DOHH2 (cell line): ENCODE measurements around the gene GRB10.

Experiments used
- H3F3A ChIP-seq: fragments of 200-600 bp; sonication (generic), shearing (Covaris generic); 2 replicates; pipeline ENCODE4 v1.6.0; 2016; ENCODE audit warnings: antibody characterized with exemption, mild to moderate bottlenecking; ENCODE audit not compliant: control insufficient read depth, insufficient read depth
- H3K27ac ChIP-seq: fragments of 200-600 bp; sonication (generic); 2 replicates; pipeline ENCODE4 v1.5.1; 2014; ENCODE audit warnings: low read depth, mild to moderate bottlenecking, low read length, moderate library complexity
- H3K27me3 ChIP-seq: fragments of 200-600 bp; sonication (generic); 2 replicates; pipeline ENCODE4 v1.6.1; 2014; ENCODE audit warnings: mild to moderate bottlenecking, low read length, mixed read lengths; ENCODE audit not compliant: control insufficient read depth
- H3K36me3 ChIP-seq: fragments of 200-600 bp; sonication (generic); 2 replicates; pipeline ENCODE4 v1.6.1; 2014; ENCODE audit warnings: mild to moderate bottlenecking, low read length, moderate library complexity, mixed read lengths; ENCODE audit not compliant: control insufficient read depth
- H3K4me1 ChIP-seq: fragments of 200-600 bp; sonication (generic); 2 replicates; pipeline ENCODE4 v1.6.1; 2014; ENCODE audit warnings: mild to moderate bottlenecking, low read length, mixed read lengths; ENCODE audit not compliant: control insufficient read depth
- H3K4me2 ChIP-seq: fragments of 200-600 bp; sonication (generic); 2 replicates; pipeline ENCODE4 v1.6.0; 2014; ENCODE audit warnings: mild to moderate bottlenecking, low read length, moderate library complexity
- H3K4me3 ChIP-seq: fragments of 200-600 bp; sonication (generic); 2 replicates; pipeline ENCODE4 v1.5.1; 2014; ENCODE audit warnings: mild to moderate bottlenecking, low read length, mixed read lengths
- H3K79me2 ChIP-seq: fragments of 200-600 bp; sonication (generic); 2 replicates; pipeline ENCODE4 v1.6.1; 2014; ENCODE audit warnings: mild to moderate bottlenecking, low read length, mixed read lengths; ENCODE audit not compliant: control insufficient read depth
- H3K9me2 ChIP-seq: fragments of 200-600 bp; sonication (generic); replicated peaks from 2 replicates; pipeline ENCODE4 v1.6.1; 2014; ENCODE audit warnings: mild to moderate bottlenecking, low read length, mixed read lengths; ENCODE audit not compliant: control insufficient read depth
- H3K9me3 ChIP-seq: fragments of 200-600 bp; sonication (generic); 2 replicates; pipeline ENCODE4 v1.6.1; 2014; ENCODE audit warnings: antibody characterized with exemption, low read length, mixed read lengths; ENCODE audit not compliant: control insufficient read depth, insufficient read depth
- H4K20me1 ChIP-seq: fragments of 200-600 bp; sonication (generic); 2 replicates; pipeline ENCODE4 v1.6.0; 2014; ENCODE audit warnings: low read depth, mild to moderate bottlenecking, antibody characterized with exemption, low read length, moderate library complexity; ENCODE audit not compliant: control insufficient read depth, insufficient read depth
- EZH2phosphoT487 ChIP-seq: fragments of 200-600 bp; sonication (generic); IDR thresholded peaks from 2 replicates; pipeline ENCODE4 v1.6.1; 2017; ENCODE audit warnings: borderline replicate concordance, mild to moderate bottlenecking, antibody characterized with exemption, low read length, moderate library complexity, mixed read lengths
- TF ChIP-seq, protein P1 (sequence below): fragments of 200-600 bp; sonication (generic); IDR thresholded peaks from one replicate; pipeline ENCODE4 v1.5.1; 2014; ENCODE audit warnings: antibody characterized with exemption, mild to moderate bottlenecking, low read depth, low read length; ENCODE audit not compliant: poor library complexity, severe bottlenecking

GRB10 gene

DNA sequence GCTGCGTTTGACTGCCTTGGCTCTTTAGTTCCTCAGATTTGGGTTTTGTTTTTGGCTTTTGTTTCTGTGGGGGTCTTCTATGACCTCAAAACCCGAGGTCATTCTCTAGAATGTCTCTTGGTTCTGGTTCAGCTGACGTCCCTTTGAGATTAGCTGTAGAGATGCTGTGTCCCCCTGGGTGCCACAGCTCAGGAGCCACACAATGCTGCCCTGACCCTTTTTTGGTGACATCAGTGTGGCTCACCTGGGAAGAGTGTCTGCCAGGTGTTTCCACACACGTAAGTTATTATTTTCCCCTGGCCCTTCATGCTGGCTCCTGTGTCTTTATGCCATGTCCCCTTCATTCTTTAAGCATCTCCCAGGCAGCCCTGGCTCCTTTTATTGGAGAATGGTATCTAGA lies 127.7 kb downstream of the GRB10 start:
- Histone ChIP-seq H3K9me3 (no peaks in the 10 kb centered on the region), H3K9me2 (no peaks in the 10 kb centered on the region), H4K20me1 (no peaks in the 10 kb centered on the region), H3K4me1 (peaks cover 9% of the 10 kb centered on the region), H3K4me2 (no peak overlapping the region), H3K27me3 (peaks cover 74% of the 10 kb centered on the region), H3K4me3 (no peak overlapping the region), H3K79me2 (no peaks in the 10 kb centered on the region), H3F3A (no peaks in the 10 kb centered on the region), H3K36me3 (no peaks in the 10 kb centered on the region), H3K27ac (no peak overlapping the region)
- TF ChIP-seq EZH2phosphoT487, result no peak
- TF ChIP-seq, protein P1, sequence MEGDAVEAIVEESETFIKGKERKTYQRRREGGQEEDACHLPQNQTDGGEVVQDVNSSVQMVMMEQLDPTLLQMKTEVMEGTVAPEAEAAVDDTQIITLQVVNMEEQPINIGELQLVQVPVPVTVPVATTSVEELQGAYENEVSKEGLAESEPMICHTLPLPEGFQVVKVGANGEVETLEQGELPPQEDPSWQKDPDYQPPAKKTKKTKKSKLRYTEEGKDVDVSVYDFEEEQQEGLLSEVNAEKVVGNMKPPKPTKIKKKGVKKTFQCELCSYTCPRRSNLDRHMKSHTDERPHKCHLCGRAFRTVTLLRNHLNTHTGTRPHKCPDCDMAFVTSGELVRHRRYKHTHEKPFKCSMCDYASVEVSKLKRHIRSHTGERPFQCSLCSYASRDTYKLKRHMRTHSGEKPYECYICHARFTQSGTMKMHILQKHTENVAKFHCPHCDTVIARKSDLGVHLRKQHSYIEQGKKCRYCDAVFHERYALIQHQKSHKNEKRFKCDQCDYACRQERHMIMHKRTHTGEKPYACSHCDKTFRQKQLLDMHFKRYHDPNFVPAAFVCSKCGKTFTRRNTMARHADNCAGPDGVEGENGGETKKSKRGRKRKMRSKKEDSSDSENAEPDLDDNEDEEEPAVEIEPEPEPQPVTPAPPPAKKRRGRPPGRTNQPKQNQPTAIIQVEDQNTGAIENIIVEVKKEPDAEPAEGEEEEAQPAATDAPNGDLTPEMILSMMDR, result no peak

DNA sequence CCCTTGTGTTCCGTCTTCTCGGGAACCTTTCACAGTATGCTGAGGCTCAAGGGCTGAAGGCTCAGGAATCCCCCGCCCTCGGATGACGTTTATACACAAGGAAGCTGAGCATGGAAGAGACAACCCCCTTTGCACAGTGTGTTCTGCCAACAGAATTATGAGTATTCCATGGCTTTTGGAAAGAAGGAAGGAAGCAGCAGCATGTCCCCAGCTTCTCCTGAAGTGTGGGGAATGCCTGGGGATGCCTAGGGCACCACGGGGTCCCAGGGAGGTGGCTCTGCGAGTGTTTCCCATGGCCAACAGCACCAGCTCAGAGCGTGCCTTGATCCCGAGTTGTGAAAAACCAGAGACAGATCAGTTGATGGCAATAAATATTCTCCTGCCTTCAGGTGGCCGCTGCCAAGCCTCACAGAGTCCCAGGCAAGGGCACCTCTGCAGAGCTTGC lies 128.7 kb downstream of the GRB10 start:
- no peak overlapping the region for H3K4me2 ChIP-seq
- no peaks in the 10 kb centered on the region for H3K9me3 ChIP-seq
- H4K20me1 ChIP-seq, result no peaks in the 10 kb centered on the region
- no peaks in the 10 kb centered on the region for H3K79me2 ChIP-seq
- H3K36me3 ChIP-seq, result no peaks in the 10 kb centered on the region
- no peaks in the 10 kb centered on the region for H3F3A ChIP-seq
- no peak overlapping the region for H3K27ac ChIP-seq
- H3K27me3 ChIP-seq, result peaks cover 64% of the 10 kb centered on the region
- no peak overlapping the region for H3K4me3 ChIP-seq
- TF ChIP-seq, protein P1, result no peak
- no peak for TF ChIP-seq EZH2phosphoT487
- peaks cover 7% of the 10 kb centered on the region for H3K4me1 ChIP-seq
- H3K9me2 ChIP-seq, result no peaks in the 10 kb centered on the region

DNA sequence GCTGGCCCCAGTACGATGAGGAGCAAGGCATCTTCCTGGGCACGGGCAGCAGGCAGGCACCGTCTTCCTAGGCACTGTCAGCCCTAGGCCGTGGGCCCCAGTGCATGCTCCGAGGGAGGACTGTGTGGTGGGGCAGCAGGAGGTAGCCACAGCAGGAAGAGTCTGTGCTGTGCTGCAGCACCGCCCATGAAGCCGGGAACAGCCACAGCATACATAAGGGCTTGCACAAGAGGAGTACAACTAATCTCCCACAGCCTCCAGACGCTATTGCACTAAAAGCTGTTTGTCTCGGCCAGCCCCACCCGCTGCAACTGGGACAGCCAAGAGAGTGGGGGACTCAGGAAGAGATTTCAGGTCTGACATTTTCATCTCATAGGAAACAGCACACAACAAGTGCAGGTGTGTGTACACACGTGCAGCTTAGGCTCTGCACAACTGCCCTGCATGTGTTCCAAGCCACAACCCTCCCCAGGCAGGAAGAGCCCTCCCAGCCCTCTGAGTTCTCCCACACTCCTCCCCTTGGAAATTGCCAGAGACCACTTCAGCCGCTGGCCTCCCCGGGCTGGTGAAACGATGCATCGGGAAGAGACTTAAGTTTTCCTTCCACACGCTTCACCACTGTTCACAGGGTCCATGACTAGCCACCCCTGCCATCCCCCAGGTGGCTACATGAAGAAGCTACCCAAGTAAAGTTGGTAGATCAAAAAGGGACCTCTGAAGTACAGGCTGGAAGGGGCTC lies 129.4 kb downstream of the GRB10 start:
- H3K27ac ChIP-seq, result no peak overlapping the region
- no peak for TF ChIP-seq EZH2phosphoT487
- TF ChIP-seq, protein P1, result no peak

More for the DNA sequence above, 129.4 kb downstream of the GRB10 start:
- Histone ChIP-seq H4K20me1 (no peaks in the 10 kb centered on the region), H3K27me3 (peaks cover 57% of the 10 kb centered on the region), H3F3A (no peaks in the 10 kb centered on the region), H3K4me1 (peaks cover 7% of the 10 kb centered on the region), H3K4me2 (no peak overlapping the region), H3K4me3 (no peak overlapping the region), H3K36me3 (no peaks in the 10 kb centered on the region), H3K79me2 (no peaks in the 10 kb centered on the region), H3K9me3 (no peaks in the 10 kb centered on the region), H3K9me2 (no peaks in the 10 kb centered on the region)
